ENCODE results near the gene NR2F2.

Gene NR2F2

GRCh38 chr15:96341513-96342405, 11.3 kb downstream of the NR2F2 start:
- no peak for TF ChIP-seq ZFX (IDR thresholded peaks at IDR 0.05; ENCODE audit: borderline replicate concordance)
- TF ChIP-seq CTCF (IDR thresholded peaks at IDR 0.05), result no peak
- H3K27ac ChIP-seq, result no peak overlapping the region

DNA sequence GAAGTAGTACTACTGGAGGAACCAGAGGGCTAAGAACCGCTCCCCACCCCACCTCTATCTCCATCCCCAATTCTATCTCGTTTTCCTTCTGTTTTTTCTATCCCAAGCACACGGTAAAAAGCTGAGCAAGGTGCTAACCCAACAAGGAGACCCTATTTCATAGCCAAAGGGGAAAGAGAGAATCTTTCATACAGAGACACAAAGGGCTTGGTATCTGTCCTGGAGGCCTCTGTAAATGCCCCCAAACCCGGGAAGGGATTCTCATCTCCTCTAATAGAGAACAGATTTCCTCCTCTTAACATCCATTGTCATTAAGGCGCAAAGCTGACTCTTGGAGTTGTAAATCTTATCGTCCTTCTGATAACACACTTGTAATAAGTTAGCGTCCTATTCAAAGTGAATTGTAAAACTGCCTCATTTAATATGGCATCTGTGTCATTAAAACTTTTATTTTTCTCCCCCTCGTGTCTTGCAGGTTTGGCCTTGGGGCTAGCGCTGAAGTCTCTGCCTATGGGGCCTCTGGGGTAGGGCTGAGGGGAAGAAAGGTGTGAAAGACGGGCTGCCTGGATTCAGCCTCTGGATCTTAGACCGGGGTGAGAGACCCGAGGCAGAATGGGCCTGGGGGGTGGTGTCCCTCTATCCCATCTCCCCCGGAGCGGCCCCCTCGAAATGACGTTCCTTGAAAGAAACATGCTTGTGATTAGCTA, 12.1 kb downstream of the NR2F2 start:
- TF ChIP-seq CTCF (IDR thresholded peaks at IDR 0.05) (no peak), ZFX (IDR thresholded peaks at IDR 0.05; ENCODE audit: borderline replicate concordance) (no peak)
- no peak overlapping the region for H3K27ac ChIP-seq

DNA sequence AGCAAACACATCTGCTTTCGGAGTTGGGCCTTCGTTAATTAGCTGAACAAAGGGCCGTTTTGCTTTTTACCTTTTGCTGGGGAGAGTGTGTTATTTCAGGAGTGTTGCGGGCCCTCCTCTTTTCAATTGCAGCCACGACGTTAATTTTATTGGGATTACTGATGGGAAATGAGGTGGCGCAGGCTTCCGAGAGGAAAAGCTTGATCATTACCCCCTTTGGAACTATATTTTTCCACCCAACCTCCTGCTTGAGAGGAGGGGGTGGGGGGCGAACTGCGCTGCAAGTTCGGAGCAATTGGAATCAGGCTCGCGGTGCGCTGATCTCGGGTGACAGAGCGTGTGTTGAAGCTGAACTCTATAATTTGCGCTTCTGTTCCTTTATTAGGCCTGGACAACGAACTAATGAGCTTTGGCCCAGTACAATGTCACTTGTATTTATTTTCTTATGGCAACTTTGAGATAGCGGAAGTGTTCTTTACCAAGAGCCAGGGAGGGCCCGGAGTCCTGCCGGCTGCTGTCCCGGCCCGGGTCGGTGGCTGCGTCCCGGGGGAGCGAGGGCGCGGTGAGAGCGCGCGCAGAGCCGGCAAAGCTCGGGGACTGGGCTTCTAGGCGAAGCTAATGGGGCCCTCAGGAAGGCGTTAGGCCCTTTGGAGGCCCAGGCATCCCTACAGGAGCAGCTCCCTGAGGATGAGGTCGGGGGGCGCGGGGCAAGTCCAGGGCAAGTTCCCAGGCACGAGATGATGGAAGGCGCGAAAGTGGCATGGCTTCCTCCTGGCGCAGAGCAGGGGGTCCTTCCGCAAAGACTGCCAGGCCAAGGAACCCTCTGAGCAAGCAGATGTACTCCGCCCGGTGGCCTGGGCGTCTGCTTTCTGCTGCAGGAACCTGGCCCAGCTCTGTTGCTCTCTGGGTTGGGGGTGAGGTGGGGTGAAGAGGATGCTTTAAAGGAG, 12.9 kb downstream of the NR2F2 start:
- no peak for TF ChIP-seq CTCF (IDR thresholded peaks at IDR 0.05)
- no peak for TF ChIP-seq ZFX (IDR thresholded peaks at IDR 0.05; ENCODE audit: borderline replicate concordance)
- no peak overlapping the region for H3K27ac ChIP-seq

- no peak for TF ChIP-seq ZFX (IDR thresholded peaks at IDR 0.05; ENCODE audit: borderline replicate concordance)
- no peak for TF ChIP-seq CTCF (IDR thresholded peaks at IDR 0.05)
Measured at GRCh38 chr15:96344060-96344705, 13.7 kb downstream of the NR2F2 start.

DNA sequence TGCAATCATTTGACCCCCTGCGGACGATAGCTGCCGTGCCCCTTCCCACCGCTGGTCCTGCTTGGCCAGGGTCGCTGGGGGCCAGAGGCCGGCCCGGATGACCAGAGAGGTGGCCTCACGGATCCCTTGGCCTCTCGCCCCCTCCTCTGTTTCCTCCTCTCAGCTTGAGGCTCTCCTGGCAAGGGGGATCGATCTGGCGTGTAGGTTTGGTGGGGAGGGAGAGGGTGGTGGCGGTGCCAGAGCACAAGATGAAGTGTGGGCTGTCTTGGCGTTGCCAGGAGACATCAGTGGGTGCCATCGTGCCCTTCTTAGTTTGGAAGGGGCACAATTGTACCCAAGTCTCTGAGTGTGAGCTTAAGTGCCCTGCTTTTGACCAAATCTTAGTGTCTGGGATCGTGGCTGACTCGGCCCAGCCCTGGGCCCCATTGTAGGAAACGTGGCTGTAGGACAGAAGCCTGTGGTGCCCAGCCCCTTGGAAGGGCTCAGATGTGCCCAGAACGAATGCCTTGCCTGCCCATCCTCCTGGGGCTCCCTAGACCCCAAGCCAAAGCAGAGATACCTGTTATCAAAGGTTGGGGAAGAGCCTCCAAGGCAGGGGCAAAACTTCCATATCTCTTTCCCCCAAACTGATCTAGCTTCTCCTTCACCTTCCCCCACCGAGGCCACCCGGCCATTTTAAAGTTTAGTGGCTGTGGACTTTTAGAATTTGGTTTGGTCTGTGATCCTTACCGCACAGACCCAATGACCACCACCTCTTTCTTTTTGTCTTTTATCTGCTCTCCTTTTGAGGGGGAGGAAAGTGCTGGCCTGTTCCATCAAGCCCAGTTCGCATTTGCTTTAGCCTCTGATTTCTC, 14.4 kb downstream of the NR2F2 start:
- no peak overlapping the region for H3K27ac ChIP-seq
- no peak for TF ChIP-seq CTCF (IDR thresholded peaks at IDR 0.05)

More at GRCh38 chr15:96344060-96344705, 13.7 kb downstream of the NR2F2 start:
- H3K27ac ChIP-seq, result no peak overlapping the region

Measured in 22Rv1 (cell line).